Measurements from ENCODE around the gene MARVELD1. TPM values are rescaled to one million over a fixed set of nuclear protein-coding genes. Genes with fewer than 3 reads are reported as not detected.
"Not testable (repeated sequence)": the region's sequence is repeated elsewhere in the genome, so short reads cannot be mapped to it uniquely, and the experiment has no call there.

MARVELD1 gene
- total RNA-seq, 1 donor from 2014 or later: 43.7 TPM

DNA sequence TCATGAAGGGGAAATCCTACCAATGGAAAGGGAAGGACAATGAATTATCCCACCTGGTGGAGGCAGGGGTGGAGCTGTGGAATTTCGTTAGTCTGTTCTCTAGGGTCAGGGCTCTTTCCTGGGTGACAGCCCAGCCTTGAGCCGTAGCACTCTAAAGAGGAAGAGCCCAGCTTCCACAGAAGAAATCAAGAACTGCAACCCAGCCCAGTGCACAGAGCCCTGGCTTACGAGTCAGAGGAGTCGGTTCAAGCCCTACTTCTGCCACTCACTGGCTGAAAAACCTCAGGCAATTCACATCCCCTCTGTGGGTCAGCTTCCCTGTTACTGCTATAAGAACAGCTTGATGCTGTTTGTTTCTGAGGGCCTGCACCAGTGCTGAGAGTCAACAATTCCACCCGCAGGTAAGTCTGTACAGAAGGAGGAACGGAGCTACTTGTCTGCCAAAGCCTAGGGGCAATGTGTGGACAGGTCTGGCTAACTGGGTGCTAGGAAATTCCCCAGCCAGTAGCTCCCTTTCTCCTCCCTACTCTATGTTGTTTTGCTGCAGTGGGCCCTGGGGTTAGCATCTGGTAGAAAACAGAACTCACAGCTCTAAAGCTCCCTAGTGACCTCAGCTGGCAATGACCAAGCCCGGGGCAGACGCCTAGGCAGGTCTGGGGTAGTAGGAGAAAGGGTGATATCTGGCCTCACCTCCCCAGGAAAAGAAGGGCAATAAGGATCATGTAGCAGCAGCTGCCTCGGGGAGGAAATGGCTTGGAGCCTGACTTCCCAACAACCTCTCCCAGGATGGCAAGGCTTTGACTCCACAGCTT lies 29.8 kb upstream of the MARVELD1 start:
- no peaks in the 10 kb centered on the region for H3K27me3 ChIP-seq
- DNase-seq (ENCODE audit: low spot score in 2 of 2): no peak
- peak overlapping the region; percentile 75 to 93 for H3K4me3 ChIP-seq
- intact Hi-C loops (cut with DNase I): no loop called here
- no peaks in the 10 kb centered on the region for H3K9me3 ChIP-seq
- peak overlapping the region; percentile 92 to 94 for H3K27ac ChIP-seq
- TF ChIP-seq, protein P1, sequence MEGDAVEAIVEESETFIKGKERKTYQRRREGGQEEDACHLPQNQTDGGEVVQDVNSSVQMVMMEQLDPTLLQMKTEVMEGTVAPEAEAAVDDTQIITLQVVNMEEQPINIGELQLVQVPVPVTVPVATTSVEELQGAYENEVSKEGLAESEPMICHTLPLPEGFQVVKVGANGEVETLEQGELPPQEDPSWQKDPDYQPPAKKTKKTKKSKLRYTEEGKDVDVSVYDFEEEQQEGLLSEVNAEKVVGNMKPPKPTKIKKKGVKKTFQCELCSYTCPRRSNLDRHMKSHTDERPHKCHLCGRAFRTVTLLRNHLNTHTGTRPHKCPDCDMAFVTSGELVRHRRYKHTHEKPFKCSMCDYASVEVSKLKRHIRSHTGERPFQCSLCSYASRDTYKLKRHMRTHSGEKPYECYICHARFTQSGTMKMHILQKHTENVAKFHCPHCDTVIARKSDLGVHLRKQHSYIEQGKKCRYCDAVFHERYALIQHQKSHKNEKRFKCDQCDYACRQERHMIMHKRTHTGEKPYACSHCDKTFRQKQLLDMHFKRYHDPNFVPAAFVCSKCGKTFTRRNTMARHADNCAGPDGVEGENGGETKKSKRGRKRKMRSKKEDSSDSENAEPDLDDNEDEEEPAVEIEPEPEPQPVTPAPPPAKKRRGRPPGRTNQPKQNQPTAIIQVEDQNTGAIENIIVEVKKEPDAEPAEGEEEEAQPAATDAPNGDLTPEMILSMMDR (IDR thresholded peaks at IDR 0.05): no peak
- H3K36me3 ChIP-seq: peaks cover 5 to 10% of the 10 kb centered on the region in 2 donors
- H3K4me1 ChIP-seq: peaks cover 10 to 41% of the 10 kb centered on the region in 2 donors

DNA sequence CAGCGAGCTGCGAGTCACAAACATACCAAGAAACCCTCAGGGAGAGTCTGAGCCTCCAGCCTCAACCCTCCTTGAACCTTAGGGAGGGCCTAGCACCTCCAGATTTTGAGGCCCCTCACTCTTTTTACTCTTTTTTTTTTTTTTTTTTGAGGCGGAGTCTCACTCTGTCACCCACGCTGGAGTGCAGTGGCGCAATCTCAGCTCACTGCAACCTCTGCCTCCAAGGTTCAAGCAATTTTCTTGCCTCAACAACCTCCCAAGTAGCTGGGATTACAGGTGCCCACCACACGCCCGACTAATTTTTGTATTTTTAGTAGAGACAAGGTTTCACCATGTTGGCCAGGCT lies 29.2 kb upstream of the MARVELD1 start:
- H3K36me3 ChIP-seq; H3K9me3 ChIP-seq; intact Hi-C loops (cut with DNase I); H3K27me3 ChIP-seq; DNase-seq (ENCODE audit: low spot score in 2 of 2): not testable (repeated sequence)
- H3K27ac ChIP-seq: peak overlapping the region; percentile 92 to 94
- peaks cover 10 to 47% of the 10 kb centered on the region in 2 donors for H3K4me1 ChIP-seq
- peak overlapping the region; percentile 75 to 93 for H3K4me3 ChIP-seq

DNA sequence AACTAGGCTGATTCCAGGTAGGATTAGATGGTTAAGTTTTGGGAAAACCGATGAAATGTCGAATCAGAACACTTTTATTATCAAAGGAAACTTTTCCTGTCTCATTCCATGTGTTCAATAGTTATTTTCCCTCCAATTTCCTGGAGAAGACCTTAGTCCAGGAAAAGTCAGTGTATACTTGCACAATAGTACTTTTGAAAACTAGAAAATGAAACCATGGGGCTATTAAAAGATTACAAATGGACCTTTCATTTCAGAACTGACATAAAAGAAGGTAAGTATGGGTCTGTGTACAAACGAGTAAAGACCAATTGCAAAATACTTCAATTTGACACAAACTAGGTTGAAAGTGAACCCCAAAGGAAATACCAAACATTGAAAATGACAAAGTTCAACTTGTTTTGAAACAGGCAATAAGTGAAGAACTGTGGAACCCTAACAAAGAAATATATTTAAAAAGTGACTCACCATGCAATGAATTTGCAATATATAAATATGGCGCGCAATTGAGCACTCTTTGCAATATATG lies 28.6 kb upstream of the MARVELD1 start:
- Histone ChIP-seq H3K4me3 (peak overlapping the region; percentile 75 to 93), H3K27ac (peak overlapping the region; percentile 92 to 94), H3K27me3 (no peaks in the 10 kb centered on the region), H3K36me3 (no peaks in the 10 kb centered on the region), H3K4me1 (peaks cover 10 to 48% of the 10 kb centered on the region in 2 donors), H3K9me3 (no peaks in the 10 kb centered on the region)
- TF ChIP-seq, protein P1 (IDR thresholded peaks at IDR 0.05): no peak
- intact Hi-C loops (cut with DNase I): no loop called here
- no peak for DNase-seq (ENCODE audit: low spot score in 2 of 2)

DNA sequence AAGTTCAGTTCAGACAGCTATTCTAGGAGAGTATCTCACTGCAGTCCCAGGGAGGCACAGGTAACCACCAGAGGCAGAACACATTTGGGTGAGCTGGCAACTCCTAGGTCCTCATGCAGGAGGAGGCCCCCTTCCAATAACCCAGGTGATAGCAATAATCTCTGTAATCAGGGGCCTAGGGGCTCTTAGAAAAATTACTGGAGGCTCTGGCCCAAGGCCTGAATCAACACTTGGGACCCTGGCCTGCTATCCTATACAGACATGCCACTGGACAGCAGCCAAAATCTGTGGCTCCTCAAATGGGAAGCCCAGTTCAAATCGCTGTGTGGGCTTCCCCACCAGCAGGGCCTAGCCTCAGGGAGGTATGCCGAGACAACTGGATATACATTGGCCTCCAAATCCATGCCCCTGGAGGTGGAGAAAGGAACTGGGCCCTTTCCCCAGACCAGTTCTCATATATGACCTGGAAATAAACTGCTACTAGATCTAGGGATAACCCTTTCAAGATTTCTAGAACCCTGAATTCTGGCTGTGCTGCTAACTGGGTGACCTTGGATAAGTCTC lies 28.1 kb upstream of the MARVELD1 start:
- intact Hi-C loops (cut with DNase I): no loop called here

DNA sequence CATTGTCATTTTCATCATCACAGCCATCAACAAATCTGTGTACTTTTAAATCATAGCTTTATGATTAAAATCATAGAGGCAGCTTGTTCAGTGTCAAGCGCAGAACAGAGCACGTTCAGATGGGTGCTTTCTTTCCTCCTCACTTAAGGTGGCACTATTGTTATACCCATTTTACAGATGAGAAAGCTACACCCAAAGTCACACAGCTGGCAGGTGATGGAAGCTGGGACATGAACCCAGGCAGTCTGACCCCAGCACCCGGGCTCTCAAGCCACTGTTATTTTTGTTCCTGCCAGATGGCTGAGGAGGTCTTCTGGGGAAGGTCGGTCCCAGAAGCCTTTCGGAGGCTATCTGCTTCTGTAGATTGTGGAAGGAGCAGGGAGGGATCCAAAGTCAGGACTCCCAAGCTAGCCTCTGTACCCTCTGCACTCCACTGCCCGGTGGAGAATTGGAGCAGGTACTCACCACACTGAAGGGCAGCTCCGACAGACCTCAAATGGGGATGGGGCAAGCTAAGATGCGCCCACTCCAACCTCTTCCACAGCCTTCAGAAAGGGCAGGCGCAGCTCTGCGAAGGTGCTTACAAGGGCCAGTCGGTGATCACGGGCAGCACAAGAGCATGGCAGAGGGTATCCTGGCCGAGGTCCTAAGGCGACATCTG lies 27.1 kb upstream of the MARVELD1 start:
- Histone ChIP-seq H3K4me1 (peaks cover 10 to 45% of the 10 kb centered on the region in 2 donors), H3K4me3 (peak overlapping the region; percentile 75 to 93), H3K36me3 (no peaks in the 10 kb centered on the region), H3K9me3 (no peaks in the 10 kb centered on the region), H3K27ac (peak overlapping the region; percentile 92 to 94), H3K27me3 (no peaks in the 10 kb centered on the region)
- DNase-seq (ENCODE audit: low spot score in 2 of 2): no peak
- intact Hi-C loops (cut with DNase I): loop anchor here (2.0 kb wide), 3 partner anchors 46 to 188 kb away; partner anchors contain the start of genes MMS19, PI4K2A, UBTD1 and ZFYVE27
- TF ChIP-seq, protein P1 (IDR thresholded peaks at IDR 0.05): no peak

More for the DNA sequence above, 28.1 kb upstream of the MARVELD1 start:
- Histone ChIP-seq H3K4me1 (peaks cover 10 to 48% of the 10 kb centered on the region in 2 donors), H3K9me3 (no peaks in the 10 kb centered on the region), H3K4me3 (peak overlapping the region; percentile 75 to 93), H3K27ac (peak overlapping the region; percentile 92 to 94), H3K36me3 (no peaks in the 10 kb centered on the region), H3K27me3 (no peaks in the 10 kb centered on the region)
- TF ChIP-seq, protein P1 (IDR thresholded peaks at IDR 0.05): peak in 1 of 3 experiments; percentile 17
- no peak for DNase-seq (ENCODE audit: low spot score in 2 of 2)
